GM12878 (cell line): Measurements from ENCODE around the gene EZH2. TPM values are rescaled to one million over a fixed set of nuclear protein-coding genes. Genes with fewer than 3 reads are reported as not detected.

Source experiments
- ATAC-seq: fragments of 200-7000 bp; cut with Tn5 transposase; 3 replicates; pipeline ENCODE4 v1.9.1; 2020; ENCODE audit warnings: mild to moderate bottlenecking, moderate library complexity
- BruUV-seq: library from RNA; stranded (reverse); fragments of 400-500 nt; replicated peaks from 2 replicates; lab custom pipeline; 2021; lab: Mats Ljungman, UMichigan
- CTCF ChIA-PET: fragments of 300-600 bp; sonication (Branson Sonifier 250); formaldehyde crosslinking; extraction: SDS; loops from one replicate; lab custom pipeline; 2021; ENCODE audit warnings: inconsistent platforms; lab: Yijun Ruan, JAX
- POLR2A ChIA-PET: fragments of 350-600 bp; formaldehyde crosslinking; extraction: SDS; loops from one replicate; lab custom pipeline; 2021; ENCODE audit warnings: inconsistent platforms; lab: Charles Lee
- RAD21 ChIA-PET: fragments of 300-600 bp; sonication (Branson Sonifier 250); formaldehyde crosslinking; loops from one replicate; lab custom pipeline; 2023; ENCODE audit warnings: antibody characterized with exemption; ENCODE audit not compliant: unreplicated experiment; lab: Charles Lee
- SMC1A ChIA-PET: fragments of 300-600 bp; sonication (Branson Sonifier 250); formaldehyde crosslinking; loops from one replicate; lab custom pipeline; 2023; ENCODE audit not compliant: unreplicated experiment, uncharacterized antibody; lab: Charles Lee
- DNase-seq: peaks from one replicate; pipeline ENCODE4 v3.0.0-alpha.2; 2011; ENCODE audit warnings: low read depth, low spot score
- FAIRE-seq: peaks from 3 replicates; lab custom pipeline; 2011; peaks lifted over from hg19 to GRCh38; lab: Jason Lieb, UNC
- H2AFZ ChIP-seq: 2 replicates; pipeline ENCODE4 v1.6.0; 2011; ENCODE audit warnings: low read depth, low read length, control low read depth; ENCODE audit not compliant: control insufficient read depth
- H3K27ac ChIP-seq: 2 replicates; pipeline ENCODE4 v1.5.1; 2011; ENCODE audit warnings: control low read depth; ENCODE audit not compliant: control insufficient read depth, insufficient read depth
- H3K27me3 ChIP-seq, 2 experiments: replicated peaks in 1 of 2; 2 replicates each; pipeline versions ENCODE4 v1.6.0 to v1.6.1; 2011; ENCODE audit warnings: low read length in 1 of 2; ENCODE audit not compliant: control insufficient read depth in 2 of 2, insufficient read depth in 2 of 2
- H3K36me3 ChIP-seq, 2 experiments: 2 replicates each; pipeline ENCODE4 v1.5.1; 2011; ENCODE audit warnings: low read length in 1 of 2; ENCODE audit not compliant: control insufficient read depth in 2 of 2, insufficient read depth in 2 of 2
- H3K4me1 ChIP-seq: 2 replicates; pipeline ENCODE4 v1.6.1; 2011; ENCODE audit warnings: mild to moderate bottlenecking, low read length, moderate library complexity, mixed read lengths; ENCODE audit not compliant: control insufficient read depth, insufficient read depth
- H3K4me2 ChIP-seq: 2 replicates; pipeline ENCODE4 v1.6.0; 2011; ENCODE audit warnings: control low read depth; ENCODE audit not compliant: control insufficient read depth, insufficient read depth
- H3K4me3 ChIP-seq: fragments of 200-600 bp; sonication (generic); 2 replicates; pipeline ENCODE4 v1.5.1; 2016
- H3K79me2 ChIP-seq: 2 replicates; pipeline ENCODE4 v1.6.0; 2011; ENCODE audit warnings: low read length; ENCODE audit not compliant: control insufficient read depth, insufficient read depth
- H3K9ac ChIP-seq: 2 replicates; pipeline ENCODE4 v1.8.0; 2011; ENCODE audit warnings: low read length, control low read depth, mixed read lengths; ENCODE audit not compliant: control insufficient read depth, insufficient read depth
- H3K9me3 ChIP-seq: replicated peaks from 3 replicates; pipeline ENCODE4 v1.5.1; 2011; ENCODE audit warnings: mild to moderate bottlenecking, low read length; ENCODE audit not compliant: control insufficient read depth, insufficient read depth
- H4K20me1 ChIP-seq: 2 replicates; pipeline ENCODE4 v1.6.0; 2011; ENCODE audit not compliant: control insufficient read depth, insufficient read depth
- IKZF2 ChIP-seq, 2 experiments: fragments of 450-650 bp; IDR thresholded peaks; 2 replicates each; pipeline ENCODE4 v1.6.1; 2017; ENCODE audit warnings: mild to moderate bottlenecking in 2 of 2, moderate library complexity in 2 of 2
- JUNB ChIP-seq: IDR thresholded peaks from 2 replicates; pipeline ENCODE4 v1.6.1; 2016; ENCODE audit warnings: antibody characterized with exemption, mild to moderate bottlenecking
- MEF2B ChIP-seq: fragments of 450-650 bp; IDR thresholded peaks from 2 replicates; pipeline ENCODE4 v1.6.1; 2018; ENCODE audit warnings: mild to moderate bottlenecking, moderate library complexity; ENCODE audit not compliant: partially characterized antibody, poor library complexity, severe bottlenecking
- POLR2A ChIP-seq: IDR thresholded peaks from 2 replicates; pipeline ENCODE4 v1.6.1; 2011; ENCODE audit warnings: low read depth, mild to moderate bottlenecking, low read length
- POU2F2 ChIP-seq: IDR thresholded peaks from 3 replicates; pipeline ENCODE4 v1.6.1; 2011; ENCODE audit warnings: low read depth, mild to moderate bottlenecking, low read length, borderline replicate concordance
- RUNX3 ChIP-seq: IDR thresholded peaks from 2 replicates; pipeline ENCODE4 v1.6.1; 2012; ENCODE audit warnings: low read length, inconsistent platforms
- WGBS: methylation state at CpG from one replicate; pipeline ENCODE4 v1.1.6; 2016; ENCODE audit warnings: low lambda C conversion rate; ENCODE audit not compliant: insufficient replicate concordance, insufficient coverage; ENCODE audit errors: missing lambda C conversion rate; 5-methylcytosine and 5-hydroxymethylcytosine counted together
- in situ Hi-C: fragments of 300-500 bp; cut with MboI; formaldehyde crosslinking; loops from 9 replicates; pipeline ENCODE4 v1.14.3; 2018; ENCODE audit warnings: mixed read lengths
- intact Hi-C: fragments of 100-400 bp; cut with micrococcal nuclease; formaldehyde crosslinking; loops from one replicate; pipeline ENCODE4 v1.14.2; 2022; ENCODE audit not compliant: unreplicated experiment
- polyA plus RNA-seq, 11 experiments: library from polyadenylated mRNA; depleted of rRNA in 4 of 11; unstranded in 6 of 11; stranded (reverse) in 5 of 11; fragments of >200 nt; fragmentation: Nextera tagmentation in 4 of 11; fragmentation: Illumina TruSeq in 1 of 11; extraction: Ambion mirVana in 4 of 11; extraction: Trizol in 1 of 11; gene quantifications; 1 replicate in 1 of 11; 2 replicates in 10 of 11; pipeline versions ENCODE4 v1.2.1 to v1.2.3, GENCODE V29; 2011 to 2016; ENCODE audit warnings: inconsistent platforms in 2 of 11, missing spikeins in 2 of 11, low read depth in 1 of 11
- total RNA-seq, 4 experiments: library from RNA; depleted of rRNA in 3 of 4; stranded (reverse); fragments of >200 nt in 3 of 4; fragmentation: Illumina TruSeq in 1 of 4; extraction: Trizol in 1 of 4; gene quantifications; 2 replicates each; pipeline versions ENCODE4 v1.2.1 to v1.2.3, GENCODE V29; 2013 to 2021
- TF ChIP-seq, protein P1 (sequence below): fragments of 450-650 bp; IDR thresholded peaks from 2 replicates; pipeline ENCODE4 v1.6.1; 2018; ENCODE audit warnings: mild to moderate bottlenecking, low read depth, moderate library complexity; ENCODE audit not compliant: partially characterized antibody
- TF ChIP-seq, protein P2 (sequence below): IDR thresholded peaks from 2 replicates; pipeline ENCODE4 v1.6.1; 2012; ENCODE audit warnings: low read length, inconsistent platforms

Gene EZH2
- total and polyA plus RNA-seq, 10 of the 15 experiments (the other 5 are each of a cell fraction or from before 2014, with no cell fraction given) = 19.4 to 69.6 (median 40.8) TPM

DNA sequence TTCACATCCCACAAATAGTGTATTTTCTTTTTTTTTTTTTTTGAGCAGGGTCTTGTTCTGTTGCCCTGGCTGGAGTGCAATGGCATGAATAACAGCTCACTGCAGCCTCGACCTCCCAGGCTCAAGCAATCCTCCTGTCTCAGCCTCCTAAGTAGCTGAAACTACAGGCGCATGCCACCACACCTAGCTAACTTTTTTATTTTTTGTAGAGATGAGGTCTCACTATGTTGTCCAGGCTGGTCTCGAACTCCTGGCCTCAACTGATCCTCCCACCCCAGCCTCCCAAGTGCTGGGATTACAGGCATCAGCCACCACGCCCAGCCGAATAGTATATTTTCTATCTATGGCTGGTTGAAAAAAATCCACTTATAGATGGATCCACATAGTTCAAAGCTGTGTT is 12.5 kb downstream of the EZH2 start (continued):
- TF ChIP-seq, protein P1, sequence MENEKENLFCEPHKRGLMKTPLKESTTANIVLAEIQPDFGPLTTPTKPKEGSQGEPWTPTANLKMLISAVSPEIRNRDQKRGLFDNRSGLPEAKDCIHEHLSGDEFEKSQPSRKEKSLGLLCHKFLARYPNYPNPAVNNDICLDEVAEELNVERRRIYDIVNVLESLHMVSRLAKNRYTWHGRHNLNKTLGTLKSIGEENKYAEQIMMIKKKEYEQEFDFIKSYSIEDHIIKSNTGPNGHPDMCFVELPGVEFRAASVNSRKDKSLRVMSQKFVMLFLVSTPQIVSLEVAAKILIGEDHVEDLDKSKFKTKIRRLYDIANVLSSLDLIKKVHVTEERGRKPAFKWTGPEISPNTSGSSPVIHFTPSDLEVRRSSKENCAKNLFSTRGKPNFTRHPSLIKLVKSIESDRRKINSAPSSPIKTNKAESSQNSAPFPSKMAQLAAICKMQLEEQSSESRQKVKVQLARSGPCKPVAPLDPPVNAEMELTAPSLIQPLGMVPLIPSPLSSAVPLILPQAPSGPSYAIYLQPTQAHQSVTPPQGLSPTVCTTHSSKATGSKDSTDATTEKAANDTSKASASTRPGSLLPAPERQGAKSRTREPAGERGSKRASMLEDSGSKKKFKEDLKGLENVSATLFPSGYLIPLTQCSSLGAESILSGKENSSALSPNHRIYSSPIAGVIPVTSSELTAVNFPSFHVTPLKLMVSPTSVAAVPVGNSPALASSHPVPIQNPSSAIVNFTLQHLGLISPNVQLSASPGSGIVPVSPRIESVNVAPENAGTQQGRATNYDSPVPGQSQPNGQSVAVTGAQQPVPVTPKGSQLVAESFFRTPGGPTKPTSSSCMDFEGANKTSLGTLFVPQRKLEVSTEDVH = no peak
- no peak for TF ChIP-seq POLR2A

DNA sequence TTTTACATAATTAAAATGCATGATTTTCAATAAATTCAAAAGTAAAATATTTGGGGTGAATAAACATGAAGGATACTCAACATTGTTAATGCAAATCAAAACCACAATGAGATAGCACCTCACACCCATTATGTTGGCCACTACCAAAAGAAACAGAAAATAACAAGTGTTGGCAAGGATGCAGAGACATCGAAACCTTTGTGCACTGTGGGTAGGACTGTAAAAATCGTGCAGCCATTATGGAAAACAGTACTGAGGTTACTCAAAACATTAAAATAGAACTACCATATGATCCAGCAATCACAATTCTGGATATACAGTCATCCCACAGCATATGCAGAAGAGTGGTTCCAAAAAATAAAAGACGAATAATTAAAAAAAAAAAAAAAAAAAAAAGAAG is 13.1 kb downstream of the EZH2 start:
- RAD21 ChIA-PET = no interaction called here
- H3K79me2 ChIP-seq = peaks cover 91% of the 10 kb centered on the region
- H3K9ac ChIP-seq = no peak overlapping the region
- DNase-seq = no peak
- no peak for TF ChIP-seq IKZF2 (IDR thresholded peaks at IDR 0.05)
- TF ChIP-seq JUNB = no peak
- no peak for TF ChIP-seq MEF2B
- TF ChIP-seq RUNX3 = 0 out of 2 replicates have a peak, but pooled peaks have one; percentile 6
- TF ChIP-seq, protein P2, sequence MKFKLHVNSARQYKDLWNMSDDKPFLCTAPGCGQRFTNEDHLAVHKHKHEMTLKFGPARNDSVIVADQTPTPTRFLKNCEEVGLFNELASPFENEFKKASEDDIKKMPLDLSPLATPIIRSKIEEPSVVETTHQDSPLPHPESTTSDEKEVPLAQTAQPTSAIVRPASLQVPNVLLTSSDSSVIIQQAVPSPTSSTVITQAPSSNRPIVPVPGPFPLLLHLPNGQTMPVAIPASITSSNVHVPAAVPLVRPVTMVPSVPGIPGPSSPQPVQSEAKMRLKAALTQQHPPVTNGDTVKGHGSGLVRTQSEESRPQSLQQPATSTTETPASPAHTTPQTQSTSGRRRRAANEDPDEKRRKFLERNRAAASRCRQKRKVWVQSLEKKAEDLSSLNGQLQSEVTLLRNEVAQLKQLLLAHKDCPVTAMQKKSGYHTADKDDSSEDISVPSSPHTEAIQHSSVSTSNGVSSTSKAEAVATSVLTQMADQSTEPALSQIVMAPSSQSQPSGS = no peak
- TF ChIP-seq POU2F2 = no peak
- no peaks in the 10 kb centered on the region for H3K27me3 ChIP-seq
- no peak overlapping the region for H2AFZ ChIP-seq
- SMC1A ChIA-PET = no interaction called here
- FAIRE-seq = no peak
- in situ Hi-C loops (no loop called here), intact Hi-C loops (no loop called here)
- no peaks in the 10 kb centered on the region for H4K20me1 ChIP-seq
- no peak overlapping the region for H3K4me2 ChIP-seq
- no peak for ATAC-seq
- peaks cover 28% of the 10 kb centered on the region for H3K4me1 ChIP-seq
- H3K4me3 ChIP-seq = no peak overlapping the region
- H3K36me3 ChIP-seq = no peaks in the 10 kb centered on the region; a peak in 2 of 4 replicates
- WGBS = 61% methylated on average over 3 of the region's 3 CpGs
- H3K9me3 ChIP-seq = peaks cover 23% of the 10 kb centered on the region
- CTCF ChIA-PET = no interaction called here
- BruUV-seq = no TSS peak
- POLR2A ChIA-PET = no interaction called here
- H3K27ac ChIP-seq = no peak overlapping the region
